Measurements from ENCODE around the gene RFX4.

- TF ChIP-seq CTCF (IDR thresholded peaks at IDR 0.05) (no peak), EZH2 (IDR thresholded peaks at IDR 0.05) (no peak)
These were observed 114.0 kb downstream of the RFX4 start for GRCh38 chr12:106696681-106697417.

Data from neural progenitor cell (in vitro differentiated cells).